GM21526 (cell line): ENCODE measurements around the gene SNX10.

ENCODE experiments used
- ATAC-seq: cut with Tn5 transposase; IDR thresholded peaks from one replicate; pipeline ENCODE4 v1.9.1; 2021; ENCODE audit warnings: moderate library complexity; ENCODE audit not compliant: unreplicated experiment, low FRiP score

The SNX10 gene

GRCh38 chr7:26332698-26333097 lies 41.0 kb downstream of the SNX10 start:
- no peak for ATAC-seq

- ATAC-seq, result no peak
These were observed 42.7 kb downstream of the SNX10 start for GRCh38 chr7:26334166-26334859.

- ATAC-seq, result no peak
These were observed 45.7 kb downstream of the SNX10 start for GRCh38 chr7:26337232-26337865.

- ATAC-seq, result no peak
These were observed 48.9 kb downstream of the SNX10 start for GRCh38 chr7:26340476-26341018.

- ATAC-seq, result no peak
These were observed 51.7 kb downstream of the SNX10 start for GRCh38 chr7:26343320-26343832.

GRCh38 chr7:26343837-26344236 lies 52.2 kb downstream of the SNX10 start:
- ATAC-seq, result no peak

- ATAC-seq, result no peak
These were observed 53.5 kb downstream of the SNX10 start for GRCh38 chr7:26345202-26345601.

GRCh38 chr7:26345837-26346236 lies 54.2 kb downstream of the SNX10 start:
- ATAC-seq, result no peak

GRCh38 chr7:26346611-26347203 lies 55.0 kb downstream of the SNX10 start:
- ATAC-seq, result no peak

- no peak for ATAC-seq
These were observed 56.7 kb downstream of the SNX10 start for GRCh38 chr7:26348234-26348851.

- no peak for ATAC-seq
These were observed 57.6 kb downstream of the SNX10 start for GRCh38 chr7:26349005-26349915.

GRCh38 chr7:26351171-26351570 lies 59.5 kb downstream of the SNX10 start:
- no peak for ATAC-seq

GRCh38 chr7:26356229-26356628 lies 64.6 kb downstream of the SNX10 start:
- no peak for ATAC-seq

GRCh38 chr7:26356929-26357798 lies 65.5 kb downstream of the SNX10 start:
- no peak for ATAC-seq

- ATAC-seq, result no peak
These were observed 66.1 kb downstream of the SNX10 start for GRCh38 chr7:26357799-26358151.

GRCh38 chr7:26360650-26361049 lies 69.0 kb downstream of the SNX10 start:
- no peak for ATAC-seq

GRCh38 chr7:26361637-26362036 lies 70.0 kb downstream of the SNX10 start:
- ATAC-seq, result no peak

- ATAC-seq, result no peak
These were observed 71.8 kb downstream of the SNX10 start for GRCh38 chr7:26363465-26363864.
